Stimulated activated CD8-positive, alpha-beta memory T cell treated with anti-CD3 and anti-CD28 coated beads, Interleukin-15, amount 100 ng/mL, for 24 hours (primary cell): Measurements from ENCODE around the gene SEZ6L2.
"Not testable (repeated sequence)": the region's sequence is repeated elsewhere in the genome, so short reads cannot be mapped to it uniquely, and the experiment has no call there.

Experiments
- DNase-seq: peaks from one replicate; pipeline ENCODE4 v3.0.0-alpha.2; 2020; ENCODE audit warnings: low read depth

Gene SEZ6L2

GRCh38 chr16:29899516-29900101 is at the start of gene SEZ6L2:
Gene SEZ6L2 (minus strand): TSS chr16:29899550. CDS start chr16:29899019, 531 bp downstream.
- DNase-seq, result peak; percentile 74

DNA sequence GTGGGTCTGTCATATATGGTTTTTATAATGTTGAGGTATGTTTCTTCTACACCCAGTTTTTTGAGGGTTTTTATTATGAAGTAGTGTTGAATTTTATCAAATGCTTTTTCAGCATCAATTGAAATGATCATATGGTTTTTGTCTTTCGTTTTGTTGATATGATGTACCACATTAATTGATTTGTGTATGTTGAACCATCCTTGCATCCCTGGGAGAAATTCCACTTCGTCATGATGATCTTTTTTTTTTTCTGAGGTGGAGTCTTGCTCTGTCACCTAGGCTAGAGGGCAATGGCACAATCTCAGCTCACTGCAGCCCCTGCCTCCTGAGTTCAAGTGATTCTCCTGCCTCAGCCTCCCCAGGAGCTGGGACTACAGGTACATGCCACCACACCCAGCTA is 48.5 kb upstream of the SEZ6L2 start:
- no peak for DNase-seq

DNA sequence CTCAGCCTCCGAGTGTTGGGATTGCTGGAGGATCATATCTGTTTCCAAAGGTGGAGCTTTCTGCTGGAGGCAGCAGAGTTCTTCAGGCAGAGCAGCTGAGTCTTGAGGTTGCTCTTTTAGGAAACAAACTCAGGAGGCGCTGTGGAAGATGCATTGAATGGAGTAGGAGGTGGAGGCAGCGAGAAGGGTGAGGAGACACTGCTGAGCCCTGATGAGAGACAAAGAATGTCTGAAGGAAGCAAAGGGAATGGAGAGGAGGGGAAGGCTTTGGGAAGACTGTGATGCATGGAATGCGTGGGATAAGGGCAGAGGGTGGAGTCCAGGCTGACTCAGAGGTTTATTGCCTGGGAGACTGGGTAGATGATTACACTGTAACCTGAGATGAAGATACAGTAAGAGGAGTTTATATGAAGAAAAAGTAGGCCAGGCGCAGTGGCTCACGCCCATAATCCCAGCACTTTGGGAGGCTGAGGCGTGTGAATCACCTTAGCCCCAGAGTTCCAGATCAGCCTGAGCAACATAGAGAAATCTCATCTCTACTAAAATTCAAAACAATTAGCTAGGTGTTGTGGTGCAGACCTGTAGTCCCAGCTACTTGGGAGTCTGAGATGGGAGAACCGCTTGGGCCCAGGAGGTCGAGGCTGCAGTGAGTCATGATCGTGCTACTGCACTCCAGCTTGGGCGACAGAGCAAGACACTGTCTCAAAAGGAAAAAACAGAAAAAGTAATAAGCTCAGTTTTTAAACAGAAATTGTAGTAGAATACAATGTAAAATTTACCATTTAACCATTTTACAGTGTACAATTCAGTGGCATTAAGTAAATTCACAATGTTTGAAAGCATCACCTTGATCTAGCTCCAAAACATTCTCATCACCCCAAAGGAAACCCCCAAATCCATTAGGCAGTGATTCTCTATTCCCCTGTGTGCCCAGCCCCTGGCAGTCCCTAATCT is 44.8 kb upstream of the SEZ6L2 start:
- DNase-seq, result no peak

GRCh38 chr16:29940656-29941055 is 41.3 kb upstream of the SEZ6L2 start:
- DNase-seq, result no peak

DNA sequence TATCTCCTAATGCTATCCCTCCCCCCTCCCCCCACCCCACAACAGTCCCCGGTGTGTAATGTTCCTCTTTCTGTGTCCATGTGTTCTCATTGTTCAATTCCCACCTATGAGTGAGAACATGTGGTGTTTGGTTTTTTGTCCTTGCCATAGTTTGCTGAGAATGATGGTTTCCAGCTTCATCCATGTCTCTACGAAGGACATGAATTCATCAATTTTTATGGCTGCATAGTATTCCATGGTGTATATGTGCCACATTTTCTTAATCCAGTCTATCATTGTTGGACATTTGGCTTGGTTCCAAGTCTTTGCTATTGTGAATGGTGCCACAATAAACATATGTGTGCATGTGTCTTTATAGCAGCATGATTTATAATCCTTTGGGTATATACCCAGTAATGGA is 32.4 kb upstream of the SEZ6L2 start:
- DNase-seq, result not testable (repeated sequence)

- DNase-seq, result no peak
Observed at GRCh38 chr16:29927070-29927905, 27.9 kb upstream of the SEZ6L2 start.

DNA sequence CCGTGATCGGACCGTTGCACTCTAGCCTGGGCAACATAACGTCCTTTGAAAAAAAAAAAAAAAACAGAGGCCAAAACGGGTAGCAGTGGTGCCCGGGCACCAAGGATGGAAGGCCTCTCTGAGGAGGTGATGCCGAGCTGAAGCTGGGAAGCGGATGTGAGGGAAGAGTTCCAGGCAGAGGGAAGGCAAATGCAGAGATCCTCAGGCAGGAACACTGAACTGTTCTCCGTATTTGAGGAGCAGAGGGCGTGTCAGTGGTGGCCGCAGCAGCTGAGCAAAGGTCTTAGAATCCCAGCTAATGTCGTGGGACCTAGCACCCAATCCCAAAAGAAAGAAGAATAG is 27.3 kb upstream of the SEZ6L2 start:
- DNase-seq, result no peak

- peak; percentile 91 for DNase-seq
Observed at GRCh38 chr16:29925781-29926710, 26.7 kb upstream of the SEZ6L2 start, which contains the start of gene KCTD13. Gene KCTD13 (minus strand): TSS chr16:29926226. CDS start chr16:29926033, 193 bp downstream.

- no peak for DNase-seq
Observed at GRCh38 chr16:29925105-29925756, 25.9 kb upstream of the SEZ6L2 start.

DNA sequence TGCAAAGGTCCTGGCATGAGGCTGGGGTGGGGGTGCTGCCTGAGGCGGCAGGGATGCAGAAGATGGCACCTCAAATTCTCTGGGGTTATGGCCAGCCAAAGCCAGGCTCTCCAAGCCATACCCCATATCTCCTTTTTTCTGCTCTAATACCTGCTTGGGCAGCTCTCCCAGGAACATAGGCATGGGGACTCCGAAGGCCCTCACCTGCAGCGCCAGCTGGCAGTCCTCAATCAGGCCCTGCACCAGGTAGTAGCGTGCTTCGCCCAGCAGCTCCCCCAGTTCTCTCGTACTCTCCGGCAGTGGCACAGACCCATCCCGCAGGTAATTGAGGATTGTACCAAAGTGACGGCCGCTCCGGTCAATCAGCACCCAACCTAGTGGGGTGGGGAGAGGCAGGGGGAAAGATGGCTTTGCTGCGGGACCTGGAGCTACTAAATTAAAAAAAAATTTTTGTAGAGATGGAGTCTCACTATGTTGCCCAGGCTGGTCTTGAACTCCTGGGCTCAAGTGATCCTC is 23.7 kb upstream of the SEZ6L2 start:
- DNase-seq, result no peak

GRCh38 chr16:29922326-29922725 is 23.0 kb upstream of the SEZ6L2 start:
- DNase-seq, result no peak

DNA sequence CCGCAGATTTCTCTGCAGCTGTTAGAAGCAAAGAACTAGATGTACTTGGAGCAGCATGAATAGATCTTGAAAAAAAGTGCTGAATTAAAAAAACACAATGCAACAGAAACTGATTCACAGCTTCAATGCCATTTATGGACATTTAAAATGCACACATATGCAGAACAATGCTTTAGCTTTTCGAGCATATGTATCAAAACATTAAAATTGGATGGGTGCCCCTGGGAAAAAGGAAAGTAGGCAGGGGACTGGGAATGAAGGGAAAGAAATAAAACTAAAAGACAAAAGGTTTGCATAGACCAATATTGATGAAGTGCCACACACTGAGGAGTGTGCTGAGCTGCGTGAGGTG is 21.7 kb upstream of the SEZ6L2 start:
- DNase-seq, result no peak

- no peak for DNase-seq
Observed at GRCh38 chr16:29920288-29921033, 21.1 kb upstream of the SEZ6L2 start.

GRCh38 chr16:29916979-29917378 is 17.6 kb upstream of the SEZ6L2 start:
- DNase-seq, result no peak

DNA sequence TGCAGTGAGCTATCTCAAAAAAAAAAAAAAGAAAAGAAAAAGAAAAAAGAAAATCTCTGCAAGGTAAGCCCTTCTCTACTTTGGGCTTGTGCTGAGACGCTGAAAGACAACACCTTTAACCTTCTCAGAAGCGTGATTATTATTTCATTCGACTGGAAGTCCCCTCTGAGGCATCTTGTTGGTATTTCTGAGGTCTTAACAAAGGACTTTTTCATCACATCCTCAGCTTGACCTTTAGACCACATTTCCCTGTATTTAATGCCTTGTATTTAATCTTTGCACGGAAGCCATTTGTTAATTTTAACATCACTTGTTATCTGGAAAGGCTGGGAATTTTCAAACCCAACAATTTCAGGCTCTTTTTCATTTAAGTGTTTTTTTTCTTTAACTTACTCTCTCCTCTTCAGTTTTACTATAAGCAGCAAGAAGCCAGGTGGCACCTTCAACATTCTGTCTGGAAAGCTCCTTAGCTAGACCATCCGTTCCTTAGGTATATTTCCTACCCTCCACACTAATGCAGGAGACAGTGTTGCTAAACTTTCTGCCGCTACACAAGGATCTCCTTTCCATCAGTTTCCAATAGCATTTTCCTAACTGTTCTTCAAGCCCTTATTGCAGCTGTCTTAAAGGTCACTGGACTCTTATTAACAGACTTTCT is 16.4 kb upstream of the SEZ6L2 start:
- DNase-seq, result no peak

- DNase-seq, result no peak
Observed at GRCh38 chr16:29913514-29913913, 14.2 kb upstream of the SEZ6L2 start.

DNA sequence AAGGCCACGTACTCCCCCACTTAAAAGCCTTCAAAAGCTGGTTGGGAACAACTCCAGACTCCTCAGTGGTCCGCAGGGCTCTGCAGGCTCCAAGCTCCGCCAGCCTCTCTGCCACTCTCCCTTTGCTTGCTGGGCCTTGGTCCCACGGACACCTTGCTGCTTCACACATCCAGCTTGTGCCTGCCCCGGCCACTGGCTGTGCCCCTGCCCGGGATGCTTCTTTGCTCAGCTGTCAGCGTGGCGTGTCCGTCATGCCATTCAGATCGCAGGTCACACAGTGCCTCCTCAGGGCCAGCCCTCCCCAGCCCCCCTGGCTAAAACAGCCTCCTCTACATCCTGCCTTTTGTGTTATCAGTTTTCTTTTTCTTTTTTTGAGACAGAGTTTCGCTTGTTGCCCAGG is 12.7 kb upstream of the SEZ6L2 start:
- DNase-seq, result no peak

DNA sequence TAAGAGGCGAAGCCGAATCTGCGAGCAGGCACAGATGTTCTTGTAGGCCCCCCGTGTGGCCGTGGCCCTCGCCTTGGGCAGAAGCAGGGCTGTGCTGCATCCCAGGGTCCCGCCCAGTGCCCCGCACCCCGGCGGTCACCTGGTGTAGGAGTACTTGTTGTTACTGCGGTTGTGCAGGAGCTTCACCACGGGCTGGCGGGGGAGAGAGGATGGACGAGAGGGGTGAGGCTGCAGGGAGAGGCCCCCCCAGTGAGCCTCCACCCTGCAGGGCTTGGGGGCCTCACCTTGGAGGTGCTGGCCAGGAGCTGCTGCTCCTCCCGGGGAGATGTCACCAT is 12.3 kb upstream of the SEZ6L2 start:
- DNase-seq, result no peak

DNA sequence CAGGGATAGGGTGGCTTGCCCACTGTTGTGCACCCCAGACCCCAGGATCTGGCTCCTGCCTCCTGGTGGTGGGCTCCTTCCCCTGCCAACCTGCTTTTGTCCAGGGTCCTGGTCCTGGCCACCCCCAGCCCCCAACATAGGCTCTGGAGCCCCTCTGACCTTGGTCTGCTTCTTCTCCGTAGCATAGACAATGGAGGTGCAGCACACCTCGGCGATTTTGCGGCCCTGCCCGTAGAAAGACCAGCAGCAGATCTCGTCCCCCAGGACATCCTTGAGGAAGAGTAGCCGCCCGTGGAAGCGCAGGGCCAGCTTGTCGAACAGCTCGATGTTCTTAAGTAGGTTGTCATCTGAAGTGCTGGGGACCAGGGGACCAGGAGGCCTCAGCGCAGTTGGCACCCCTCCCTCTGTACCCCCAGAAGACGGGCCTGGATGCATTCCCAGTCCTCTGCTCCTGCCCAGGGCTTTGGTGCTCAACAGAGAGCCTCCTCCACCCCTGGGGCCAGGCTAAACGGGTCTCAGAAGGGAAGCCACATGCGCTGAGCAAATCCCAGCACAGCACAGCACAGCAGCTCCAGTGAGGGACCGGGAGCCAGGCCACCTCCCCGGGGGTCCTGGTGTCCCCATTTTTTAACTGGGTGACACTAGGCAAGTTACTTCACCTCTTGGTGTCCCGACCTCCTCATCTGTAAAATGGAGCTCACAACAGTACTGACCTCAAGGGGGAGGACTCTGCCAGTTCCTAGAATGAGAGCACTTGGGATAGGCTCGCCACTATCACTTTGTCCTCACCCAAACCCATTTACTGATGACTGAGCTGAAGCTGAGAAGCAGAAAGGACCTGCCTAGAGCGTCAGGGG is 11.7 kb upstream of the SEZ6L2 start:
- no peak for DNase-seq
